Suprapubic skin (tissue), 4 donors: ENCODE results near the gene NPHP4. TPM values are rescaled to one million over a fixed set of nuclear protein-coding genes. Genes with fewer than 3 reads are reported as not detected.

ENCODE experiments used
- DNase-seq, 2 donors: peaks; one replicate each; pipeline ENCODE4 v3.0.0-alpha.2; 2019; ENCODE audit warnings: low spot score in 2 of 2
- H3K27ac ChIP-seq: fragments of 200-600 bp; sonication (generic); one replicate; pipeline ENCODE4 v1.5.1; 2019
- H3K27me3 ChIP-seq: fragments of 200-600 bp; sonication (generic); one replicate; pipeline ENCODE4 v1.5.1; 2019
- H3K36me3 ChIP-seq: fragments of 200-600 bp; sonication (generic); one replicate; pipeline ENCODE4 v1.5.1; 2019
- H3K4me1 ChIP-seq: fragments of 200-600 bp; sonication (generic); one replicate; pipeline ENCODE4 v1.5.1; 2019
- H3K4me3 ChIP-seq: fragments of 200-600 bp; sonication (generic); one replicate; pipeline ENCODE4 v1.5.1; 2019; ENCODE audit warnings: mild to moderate bottlenecking
- H3K9me3 ChIP-seq: fragments of 200-600 bp; sonication (generic); one replicate; pipeline ENCODE4 v1.5.1; 2019
- CTCF ChIP-seq, 2 donors: fragments of 200-600 bp in 1 of 2; fragments of 450-650 bp in 1 of 2; sonication (generic) in 1 of 2; IDR thresholded peaks; one replicate each; pipeline ENCODE4 v1.5.1; 2016 to 2019; ENCODE audit warnings: antibody characterized with exemption in 2 of 2, mild to moderate bottlenecking in 1 of 2, moderate library complexity in 1 of 2
- EP300 ChIP-seq: sonication (generic); formaldehyde crosslinking; IDR thresholded peaks from one replicate; pipeline ENCODE4 v1.6.1; 2017; ENCODE audit warnings: antibody characterized with exemption
- POLR2A ChIP-seq, 2 donors: fragments of 450-650 bp; IDR thresholded peaks; one replicate each; pipeline ENCODE4 v1.6.1; 2017; ENCODE audit warnings: antibody characterized with exemption in 2 of 2, mild to moderate bottlenecking in 2 of 2, moderate library complexity in 2 of 2
- POLR2AphosphoS5 ChIP-seq, 3 donors: sonication (generic); formaldehyde crosslinking; IDR thresholded peaks; one replicate each; pipeline ENCODE4 v1.6.1; 2017; ENCODE audit warnings: antibody characterized with exemption in 3 of 3
- WGBS: methylation state at CpG from one replicate; pipeline ENCODE4 v1.1.5; 2018; 5-methylcytosine and 5-hydroxymethylcytosine counted together
- total RNA-seq, 4 donors: library from RNA; depleted of rRNA; stranded (reverse); fragments of >200 nt; gene quantifications; one replicate each; pipeline ENCODE4 v1.1.0, GENCODE V29; 2016

Gene NPHP4
- total RNA-seq, 4 donors from 2014 or later, result 26.3 to 33.7 (median 29.1) TPM

DNA sequence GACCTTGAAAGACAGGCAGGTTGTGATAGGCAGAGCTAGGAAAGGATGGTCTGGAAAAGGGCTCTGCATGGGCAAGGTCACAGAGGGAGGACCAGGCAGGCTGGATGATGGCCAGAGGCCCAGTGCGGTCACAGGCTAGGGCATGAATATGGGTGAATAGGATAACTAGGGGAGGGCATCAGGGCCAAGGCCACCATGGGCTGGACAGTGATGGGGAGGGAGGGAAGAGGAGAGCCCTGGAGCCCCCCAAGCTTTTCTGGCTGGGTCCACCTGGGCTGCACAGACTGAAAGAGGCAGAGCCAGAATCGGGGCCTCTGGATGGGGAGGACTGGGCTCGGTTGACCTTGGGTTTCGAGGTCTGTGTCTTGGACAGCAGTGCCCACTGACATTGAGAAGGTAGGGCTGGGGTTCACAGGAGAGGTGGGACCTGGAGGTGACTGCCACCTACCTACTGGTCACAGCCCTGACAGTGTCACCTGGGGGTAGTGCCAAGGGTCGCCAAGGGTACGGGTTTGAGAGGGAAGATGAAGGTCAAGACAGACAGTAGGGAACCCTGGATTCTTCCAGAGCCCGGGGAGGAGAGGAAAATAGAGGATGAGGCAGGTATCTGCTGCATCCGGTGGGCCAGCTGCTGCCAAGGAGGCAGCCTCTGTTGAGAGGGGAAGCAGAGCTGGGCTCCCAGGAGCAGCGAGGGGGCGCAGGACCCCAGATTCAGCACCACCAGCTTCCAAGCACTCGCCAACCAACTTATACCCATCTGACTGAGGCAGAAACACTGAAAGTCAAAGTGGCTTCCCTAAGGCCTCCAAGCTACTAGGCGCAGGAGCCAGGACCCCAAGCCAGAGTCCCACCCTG lies 6.1 kb upstream of the NPHP4 start:
- Histone ChIP-seq H3K27ac (no peak overlapping the region), H3K4me1 (peaks cover 6% of the 10 kb centered on the region), H3K4me3 (no peak overlapping the region), H3K9me3 (no peaks in the 10 kb centered on the region), H3K27me3 (no peaks in the 10 kb centered on the region), H3K36me3 (no peaks in the 10 kb centered on the region)
- no peak for TF ChIP-seq CTCF (IDR thresholded peaks at IDR 0.05)
- no peak for TF ChIP-seq POLR2A (IDR thresholded peaks at IDR 0.05)
- no peak for TF ChIP-seq POLR2AphosphoS5 (IDR thresholded peaks at IDR 0.05)
- TF ChIP-seq EP300, result no peak
- WGBS, result 99% methylated on average over 11 of the region's 12 CpGs
- peak; percentile 32 to 62 for DNase-seq

DNA sequence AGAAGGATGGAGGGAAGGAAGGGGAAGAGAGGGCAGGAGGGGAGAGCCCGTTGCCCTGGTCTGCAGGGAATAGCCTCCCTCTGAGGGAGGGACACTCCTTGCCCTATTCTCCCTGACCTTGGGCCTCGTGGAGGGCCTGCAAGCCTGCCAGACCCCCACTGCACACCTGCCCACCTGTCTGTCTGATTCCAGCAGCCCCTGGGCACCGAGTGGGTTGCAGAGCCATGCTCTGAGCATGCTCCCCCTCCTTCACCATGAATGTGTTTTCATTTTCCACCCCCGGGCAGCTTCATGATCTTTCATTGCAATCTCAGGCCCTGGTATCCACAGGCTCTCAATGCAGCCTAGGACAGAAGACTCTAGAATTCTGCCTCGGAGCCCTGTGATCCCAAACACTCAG lies 5.1 kb upstream of the NPHP4 start:
- Histone ChIP-seq H3K4me3 (no peak overlapping the region), H3K9me3 (no peaks in the 10 kb centered on the region), H3K4me1 (peaks cover 13% of the 10 kb centered on the region), H3K27ac (no peak overlapping the region), H3K36me3 (no peaks in the 10 kb centered on the region), H3K27me3 (no peaks in the 10 kb centered on the region)
- 64% methylated on average over 5 of the region's 5 CpGs for WGBS
- TF ChIP-seq POLR2AphosphoS5 (IDR thresholded peaks at IDR 0.05) (no peak), CTCF (IDR thresholded peaks at IDR 0.05) (no peak), POLR2A (IDR thresholded peaks at IDR 0.05) (no peak), EP300 (no peak)
- no peak for DNase-seq

- no peak overlapping the region for H3K27ac ChIP-seq
- 91% methylated on average over 11 of the region's 16 CpGs for WGBS
- no peaks in the 10 kb centered on the region for H3K27me3 ChIP-seq
- TF ChIP-seq POLR2AphosphoS5 (IDR thresholded peaks at IDR 0.05) (no peak), EP300 (no peak), CTCF (IDR thresholded peaks at IDR 0.05) (no peak), POLR2A (IDR thresholded peaks at IDR 0.05) (no peak)
- no peaks in the 10 kb centered on the region for H3K9me3 ChIP-seq
- no peaks in the 10 kb centered on the region for H3K36me3 ChIP-seq
- no peak for DNase-seq
- no peak overlapping the region for H3K4me3 ChIP-seq
- H3K4me1 ChIP-seq, result peaks cover 16% of the 10 kb centered on the region
Observed at GRCh38 chr1:5996641-5997270, 4.5 kb upstream of the NPHP4 start.

DNA sequence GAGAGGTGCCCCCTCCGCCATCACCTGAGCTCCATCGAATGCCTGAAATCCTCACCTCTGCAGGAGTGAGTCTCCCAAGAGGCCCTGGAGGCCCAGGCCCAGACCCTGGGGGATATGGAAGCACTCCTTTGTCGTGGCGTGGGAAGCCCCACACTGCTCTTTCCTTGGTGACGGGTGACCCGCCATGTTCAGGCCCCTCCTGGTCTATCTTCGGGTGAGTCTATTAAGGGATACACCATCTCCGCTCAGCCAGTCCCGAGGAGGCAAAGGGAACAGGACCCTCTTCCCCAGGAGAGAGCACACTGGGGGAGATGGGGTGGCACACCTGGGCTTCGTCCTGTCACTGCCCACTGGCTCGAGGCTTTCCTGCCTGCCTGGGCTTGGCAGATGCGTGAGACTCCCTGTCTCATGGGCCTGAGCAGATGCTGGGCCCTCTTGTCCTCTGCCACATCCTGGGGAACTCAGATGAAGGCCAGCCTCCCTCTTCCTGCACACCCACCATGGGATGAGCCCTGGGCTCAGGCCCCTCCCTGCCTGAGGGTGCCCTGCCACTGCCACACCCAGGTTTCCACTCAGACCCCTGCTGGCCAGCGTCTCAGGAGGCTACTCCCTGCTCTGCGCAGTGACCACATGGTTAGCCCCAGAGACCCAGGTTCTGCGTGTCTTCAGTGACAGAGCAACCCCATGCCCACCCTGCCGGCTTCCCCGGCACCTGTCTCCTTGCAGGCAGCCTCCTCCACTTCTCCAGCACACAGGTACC lies 3.8 kb upstream of the NPHP4 start:
- no peak for DNase-seq
- peaks cover 23% of the 10 kb centered on the region for H3K4me1 ChIP-seq
- WGBS, result 96% methylated on average over 11 of the region's 17 CpGs
- H3K36me3 ChIP-seq, result no peaks in the 10 kb centered on the region
- H3K9me3 ChIP-seq, result no peaks in the 10 kb centered on the region
- no peak overlapping the region for H3K27ac ChIP-seq
- no peak overlapping the region for H3K4me3 ChIP-seq
- no peaks in the 10 kb centered on the region for H3K27me3 ChIP-seq
- TF ChIP-seq EP300, result no peak
- TF ChIP-seq POLR2A (IDR thresholded peaks at IDR 0.05), result no peak
- no peak for TF ChIP-seq CTCF (IDR thresholded peaks at IDR 0.05)
- no peak for TF ChIP-seq POLR2AphosphoS5 (IDR thresholded peaks at IDR 0.05)
